IPS-11a (cell line): Measurements from ENCODE around the gene CIART.
"Not testable (repeated sequence)": the region's sequence is repeated elsewhere in the genome, so short reads cannot be mapped to it uniquely, and the experiment has no call there.

Source experiments
- H3K4me3 ChIP-seq: one replicate; pipeline ENCODE4 v1.5.1; 2013; ENCODE audit warnings: low read depth, low read length, control low read depth

Gene CIART, protein sequence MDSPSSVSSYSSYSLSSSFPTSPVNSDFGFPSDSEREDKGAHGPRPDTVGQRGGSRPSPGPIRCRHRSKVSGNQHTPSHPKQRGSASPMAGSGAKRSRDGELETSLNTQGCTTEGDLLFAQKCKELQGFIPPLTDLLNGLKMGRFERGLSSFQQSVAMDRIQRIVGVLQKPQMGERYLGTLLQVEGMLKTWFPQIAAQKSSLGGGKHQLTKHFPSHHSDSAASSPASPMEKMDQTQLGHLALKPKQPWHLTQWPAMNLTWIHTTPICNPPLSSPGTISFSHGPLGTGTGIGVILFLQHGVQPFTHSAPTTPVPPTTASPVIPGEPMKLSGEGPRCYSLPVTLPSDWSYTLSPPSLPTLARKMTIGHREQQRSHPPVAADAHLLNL

DNA sequence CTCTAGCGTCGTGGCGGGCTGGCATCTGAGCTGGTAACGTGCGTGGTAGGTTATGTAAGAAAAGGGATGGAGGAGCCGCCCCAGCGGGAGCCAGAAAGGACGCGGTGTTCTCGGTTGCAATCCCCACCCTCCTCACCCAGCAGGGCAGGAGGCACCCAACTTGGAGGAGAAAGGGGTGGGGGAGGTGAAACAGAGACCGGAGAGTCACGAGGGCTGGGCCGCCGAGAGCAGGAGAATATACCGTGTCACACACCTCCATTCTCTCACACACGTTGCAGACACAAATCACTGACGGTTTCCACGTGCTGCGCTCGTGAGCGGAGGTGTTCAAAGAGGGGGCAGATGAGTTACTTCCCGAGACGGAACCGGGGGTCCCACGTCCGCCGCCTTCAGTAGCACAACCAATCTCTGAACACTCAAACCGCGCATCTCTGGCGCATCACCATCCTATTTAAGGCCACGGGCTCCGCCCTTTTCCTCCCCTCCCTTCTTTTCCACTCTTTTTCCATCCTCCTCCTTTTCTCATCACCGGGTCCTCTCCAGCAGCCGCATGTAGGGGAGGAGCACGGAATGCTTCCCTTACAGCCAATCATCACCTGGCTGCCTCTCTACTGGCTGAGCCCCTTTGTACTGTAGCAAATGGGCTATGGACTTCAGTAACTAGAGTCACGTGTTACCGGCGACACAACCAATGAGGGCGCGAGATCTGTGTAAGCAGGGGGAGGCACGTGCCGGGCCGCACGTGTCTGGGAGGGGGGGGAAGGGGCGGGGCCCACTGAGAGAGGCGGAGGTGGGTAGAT, at the start of gene CIART:
Gene CIART (plus strand): TSS at position 797 of the 800 bp plus-strand sequence. CDS start 714 bp downstream, outside the sequence.
- H3K4me3 ChIP-seq: peak within 1 kb of the TSS; percentile 49

- H3K4me3 ChIP-seq: not testable (repeated sequence)
Measured at GRCh38 chr1:150232921-150233320, 49.4 kb upstream of the CIART start.

- peak overlapping the region; percentile 78 for H3K4me3 ChIP-seq
Measured at GRCh38 chr1:150233359-150234308, 48.7 kb upstream of the CIART start.

- H3K4me3 ChIP-seq: peak overlapping the region; percentile 78
Measured at GRCh38 chr1:150234309-150234565, 48.1 kb upstream of the CIART start.

DNA sequence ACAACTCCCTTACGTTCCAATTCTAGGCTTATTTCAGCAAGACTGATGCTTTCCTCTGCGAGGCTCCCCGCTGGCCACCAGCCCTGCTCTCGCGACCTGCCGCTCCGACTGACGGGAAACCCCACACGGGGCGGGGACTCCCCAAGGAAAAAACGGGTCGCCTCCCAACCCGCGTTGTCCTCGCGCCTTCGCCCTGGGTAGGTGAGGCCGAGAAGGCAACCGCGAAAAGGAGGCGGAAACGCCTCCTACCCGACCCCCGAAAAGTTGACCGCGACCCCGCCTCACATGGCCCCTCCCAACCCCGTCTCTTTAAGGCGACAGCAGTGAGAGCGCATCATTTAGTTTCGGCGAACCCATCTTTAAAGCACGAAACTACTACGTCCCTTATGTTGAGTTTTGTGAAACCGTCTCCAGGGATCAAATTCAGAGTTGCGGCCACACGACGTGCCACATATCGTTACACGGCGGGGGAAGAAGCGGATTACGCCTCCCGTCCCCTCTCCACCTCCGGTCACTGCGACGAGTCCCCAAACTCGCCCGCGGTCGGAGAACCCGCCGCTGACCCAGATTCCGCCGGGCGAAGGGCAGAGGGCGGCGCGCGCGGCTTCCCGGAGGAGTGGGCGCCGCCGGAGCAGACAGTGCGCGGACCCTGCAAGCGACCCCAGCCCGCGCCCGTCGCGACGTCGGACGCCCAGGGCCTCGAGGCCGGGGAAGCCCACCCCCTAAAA, 47.6 kb upstream of the CIART start:
- H3K4me3 ChIP-seq: peak overlapping the region; percentile 78

- peak overlapping the region; percentile 78 for H3K4me3 ChIP-seq
Measured at GRCh38 chr1:150235294-150235851, 47.0 kb upstream of the CIART start.

DNA sequence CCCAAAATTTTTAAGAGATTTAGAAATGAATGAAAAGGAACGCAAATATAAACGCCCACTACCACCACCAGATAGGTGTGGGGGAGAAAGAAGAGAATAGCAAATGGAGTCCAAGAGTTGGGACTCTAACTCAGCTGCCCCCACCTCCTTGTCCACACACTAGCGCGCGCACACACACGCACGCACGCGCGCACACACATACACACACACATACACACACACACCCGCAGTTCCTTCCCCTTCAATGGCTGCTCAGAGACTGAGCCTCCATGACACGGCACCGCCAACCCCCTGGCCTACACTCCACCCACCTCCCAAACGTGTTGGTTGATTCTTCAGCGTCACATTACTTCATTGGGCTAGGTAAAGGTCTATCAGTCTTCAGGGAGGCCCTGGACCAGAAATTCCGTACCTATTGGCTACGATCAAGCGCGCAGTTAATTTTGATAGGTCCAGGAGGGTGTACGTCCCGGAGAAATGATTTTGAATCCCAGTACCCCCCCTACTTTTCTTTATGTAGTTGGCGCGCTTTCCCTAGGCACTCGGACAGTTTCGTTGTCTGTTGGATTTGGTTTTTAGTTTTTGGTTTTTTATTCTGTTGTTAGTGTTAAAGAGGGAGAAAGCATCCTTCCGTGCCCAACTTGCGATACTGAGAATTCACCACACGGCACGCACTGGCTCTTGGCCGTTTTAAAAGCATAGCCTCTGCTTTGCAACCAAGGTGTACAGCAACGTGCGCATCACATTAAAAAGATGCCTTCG, 46.3 kb upstream of the CIART start, which contains the start of gene ANP32E:
Gene ANP32E (minus strand): TSS at position 261 of the 762 bp plus-strand sequence. CDS start 326 bp downstream, outside the sequence.
- H3K4me3 ChIP-seq: peak within 1 kb of the TSS; percentile 78

GRCh38 chr1:150236614-150237100, 45.7 kb upstream of the CIART start:
- peak overlapping the region; percentile 59 for H3K4me3 ChIP-seq

DNA sequence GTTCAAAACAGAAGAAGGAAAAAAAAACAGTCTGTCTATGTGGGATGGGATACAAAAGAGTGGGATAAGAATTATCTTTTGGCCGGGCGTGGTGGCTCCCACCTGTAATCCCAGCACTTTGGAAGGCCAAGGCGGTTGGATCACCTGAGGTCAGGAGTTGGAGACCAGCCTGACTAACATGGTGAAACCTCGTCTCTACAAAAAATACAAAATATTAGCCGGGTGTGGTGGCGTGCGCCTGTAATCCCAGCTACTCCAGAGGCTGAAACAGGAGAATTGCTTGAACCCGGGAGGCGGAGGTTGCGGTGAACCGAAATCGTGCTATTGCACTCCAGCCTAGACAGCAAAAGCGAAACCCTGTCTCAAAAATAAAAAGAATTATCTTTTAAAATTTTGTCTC, 45.2 kb upstream of the CIART start:
- not testable (repeated sequence) for H3K4me3 ChIP-seq

DNA sequence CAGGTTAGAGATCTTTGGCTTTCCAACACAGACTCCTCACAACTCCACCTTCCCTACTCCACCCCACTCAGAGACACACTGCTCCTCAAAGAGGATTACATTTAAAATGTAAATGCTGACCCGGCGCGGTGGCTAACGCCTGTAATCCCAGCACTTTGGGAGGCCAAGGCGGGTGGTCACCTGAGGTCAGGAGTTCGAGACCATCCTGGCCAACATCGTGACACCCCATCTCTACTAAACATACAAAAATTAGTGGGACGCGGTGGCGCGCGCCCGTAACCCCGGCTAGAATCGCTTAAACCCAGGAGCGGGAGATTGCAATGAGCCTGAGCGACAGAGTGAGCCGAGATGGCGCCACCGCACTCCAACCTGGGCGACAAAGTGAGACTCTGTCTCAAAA, 44.6 kb upstream of the CIART start:
- no peak overlapping the region for H3K4me3 ChIP-seq

DNA sequence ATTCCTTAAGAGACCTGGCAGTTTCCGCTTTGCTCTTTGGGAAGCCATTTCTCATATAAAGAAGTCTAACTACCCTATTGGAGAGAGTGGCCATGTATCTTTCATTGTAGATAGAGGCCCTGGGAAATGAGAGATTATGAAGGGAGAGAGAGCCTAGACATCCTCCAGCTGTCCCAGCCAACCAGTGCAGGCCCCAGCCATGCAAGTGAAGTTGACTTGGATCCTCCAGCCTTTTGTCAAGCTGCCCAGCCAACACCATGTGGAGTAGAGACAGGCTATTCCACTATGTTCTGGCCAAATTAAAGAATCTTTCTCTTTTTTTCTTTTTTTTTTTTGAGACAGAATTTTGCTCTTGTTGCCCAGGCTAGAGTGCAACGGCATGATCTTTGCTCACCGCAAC, 39.4 kb upstream of the CIART start:
- H3K4me3 ChIP-seq: no peak overlapping the region

GRCh38 chr1:150249936-150250335, 32.4 kb upstream of the CIART start:
- H3K4me3 ChIP-seq: no peak overlapping the region

GRCh38 chr1:150256198-150256553, 26.2 kb upstream of the CIART start:
- peak overlapping the region; percentile 62 for H3K4me3 ChIP-seq

- peak overlapping the region; percentile 62 for H3K4me3 ChIP-seq
Measured at GRCh38 chr1:150256554-150257341, 25.6 kb upstream of the CIART start.

DNA sequence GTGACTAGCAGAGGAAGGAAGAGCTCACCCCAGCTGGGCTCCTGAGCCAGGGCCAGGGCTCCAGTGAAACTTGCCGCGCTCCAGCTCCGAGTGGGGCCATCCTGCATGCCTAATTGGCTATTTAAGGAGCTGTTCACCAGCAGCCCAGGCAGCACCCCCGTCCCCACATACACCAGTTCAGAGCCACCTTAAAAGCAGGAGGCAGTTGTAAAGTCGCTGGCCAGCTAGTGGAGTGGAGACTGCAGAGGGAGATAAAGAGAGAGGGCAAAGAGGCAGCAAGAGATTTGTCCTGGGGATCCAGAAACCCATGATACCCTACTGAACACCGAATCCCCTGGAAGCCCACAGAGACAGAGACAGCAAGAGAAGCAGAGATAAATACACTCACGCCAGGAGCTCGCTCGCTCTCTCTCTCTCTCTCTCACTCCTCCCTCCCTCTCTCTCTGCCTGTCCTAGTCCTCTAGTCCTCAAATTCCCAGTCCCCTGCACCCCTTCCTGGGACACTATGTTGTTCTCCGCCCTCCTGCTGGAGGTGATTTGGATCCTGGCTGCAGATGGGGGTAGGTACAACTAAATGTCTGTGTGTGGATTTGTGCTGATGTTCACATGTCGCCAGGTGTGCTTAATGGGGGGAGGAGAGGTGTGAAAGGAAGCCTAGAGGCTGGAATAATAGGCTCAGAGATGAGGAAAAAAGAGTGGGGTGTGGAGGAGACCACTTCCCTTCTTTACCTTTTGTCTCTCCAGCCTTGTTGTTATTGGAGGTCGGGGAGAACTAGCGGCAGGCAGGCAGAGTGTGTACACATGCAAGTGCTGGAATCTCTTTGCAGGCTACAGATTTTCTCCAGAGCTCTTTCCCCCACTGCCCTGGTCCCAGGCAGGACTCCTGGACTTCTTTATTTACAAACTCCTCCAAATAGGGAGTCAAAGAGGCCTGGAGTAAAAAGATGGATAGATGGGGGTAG, 24.4 kb upstream of the CIART start, which contains the start of gene CA14:
Gene CA14 (plus strand): TSS at position 151 of the 962 bp plus-strand sequence. CDS start 355 bp downstream, at position 506.
- peak within 1 kb of the TSS; percentile 62 for H3K4me3 ChIP-seq

- H3K4me3 ChIP-seq: peak overlapping the region; percentile 62
Measured at GRCh38 chr1:150259217-150259616, 23.1 kb upstream of the CIART start.
